Karpas-422 (cell line): ENCODE results near the gene STT3A. TPM values are rescaled to one million over a fixed set of nuclear protein-coding genes. Genes with fewer than 3 reads are reported as not detected.
"Not testable (repeated sequence)": the region's sequence is repeated elsewhere in the genome, so short reads cannot be mapped to it uniquely, and the experiment has no call there.

Experiments used
- DNase-seq: peaks from one replicate; pipeline ENCODE4 v3.0.0-alpha.2; 2015
- H2AFZ ChIP-seq: fragments of 200-600 bp; sonication (generic); 2 replicates; pipeline ENCODE4 v1.6.1; 2014; ENCODE audit warnings: antibody characterized with exemption, low read length, mixed read lengths
- H3K27ac ChIP-seq: fragments of 200-600 bp; sonication (generic); 2 replicates; pipeline ENCODE4 v1.5.1; 2014; ENCODE audit warnings: mild to moderate bottlenecking, low read length, moderate library complexity
- H3K27me3 ChIP-seq: fragments of 200-600 bp; sonication (generic); 2 replicates; pipeline ENCODE4 v1.6.1; 2014; ENCODE audit warnings: low read length, mixed read lengths
- H3K36me3 ChIP-seq: fragments of 200-600 bp; sonication (generic); 2 replicates; pipeline ENCODE4 v1.6.1; 2014; ENCODE audit warnings: low read length, mixed read lengths; ENCODE audit not compliant: insufficient read depth
- H3K4me1 ChIP-seq: fragments of 200-600 bp; sonication (generic); 2 replicates; pipeline ENCODE4 v1.6.1; 2014; ENCODE audit warnings: mild to moderate bottlenecking, low read length, mixed read lengths
- H3K4me2 ChIP-seq: fragments of 200-600 bp; sonication (generic); 2 replicates; pipeline ENCODE4 v1.6.1; 2014; ENCODE audit warnings: low read length, low read depth, mild to moderate bottlenecking; ENCODE audit not compliant: poor library complexity, severe bottlenecking
- H3K4me3 ChIP-seq: fragments of 200-600 bp; sonication (generic); 2 replicates; pipeline ENCODE4 v1.5.1; 2014; ENCODE audit warnings: mild to moderate bottlenecking, antibody characterized with exemption, low read length, mixed read lengths
- H3K79me2 ChIP-seq: fragments of 200-600 bp; sonication (generic); 2 replicates; pipeline ENCODE4 v1.6.1; 2014; ENCODE audit warnings: mild to moderate bottlenecking, low read length, mixed read lengths
- H3K9ac ChIP-seq: fragments of 200-600 bp; sonication (generic); 2 replicates; pipeline ENCODE4 v1.6.0; 2014; ENCODE audit warnings: low read length
- H3K9me2 ChIP-seq: fragments of 200-600 bp; sonication (generic), shearing (Covaris generic); replicated peaks from 2 replicates; pipeline ENCODE4 v1.6.0; 2014; ENCODE audit warnings: mild to moderate bottlenecking, low read length, moderate library complexity; ENCODE audit not compliant: insufficient read depth
- H3K9me3 ChIP-seq: fragments of 300-700, 200-600 bp; sonication (generic); 2 replicates; pipeline ENCODE4 v1.6.1; 2014; ENCODE audit warnings: low read length, mixed read lengths
- H4K20me1 ChIP-seq: fragments of 200-600 bp; sonication (generic); 2 replicates; pipeline ENCODE4 v1.6.1; 2014; ENCODE audit warnings: mild to moderate bottlenecking, antibody characterized with exemption, low read length, low read depth; ENCODE audit not compliant: insufficient read depth
- total RNA-seq: library from RNA; depleted of rRNA; stranded (reverse); fragments of >200 nt; shearing (Covaris generic); gene quantifications from 2 replicates; pipeline ENCODE4 v1.2.3, GENCODE V29; 2014; ENCODE audit warnings: low replicate concordance

Gene STT3A
- total RNA-seq, 1 experiment from 2014 or later, result 76.2 TPM

DNA sequence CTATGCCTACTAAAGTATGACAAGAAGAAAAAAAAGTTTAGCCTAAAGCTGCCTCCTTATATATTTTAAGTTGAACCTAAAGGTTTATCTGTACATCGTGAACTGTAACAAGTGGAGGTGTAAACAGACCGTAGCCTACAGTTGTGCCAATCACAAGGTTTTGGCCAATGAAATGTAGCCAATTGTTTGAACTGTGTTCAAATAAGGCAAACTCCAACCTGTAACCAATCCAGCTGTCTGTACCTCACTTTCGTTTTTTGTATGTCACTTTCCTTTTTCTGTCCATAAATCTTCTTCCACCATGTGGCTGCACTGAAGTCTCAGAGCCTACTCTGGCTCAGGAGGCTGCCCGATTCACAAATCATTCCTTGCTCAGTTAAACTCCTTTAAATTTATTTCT is 30.2 kb upstream of the STT3A start:
- no peak overlapping the region for H3K4me3 ChIP-seq
- H4K20me1 ChIP-seq, result no peaks in the 10 kb centered on the region
- no peaks in the 10 kb centered on the region for H3K27me3 ChIP-seq
- DNase-seq, result no peak
- no peaks in the 10 kb centered on the region for H3K9me2 ChIP-seq
- no peaks in the 10 kb centered on the region for H3K9me3 ChIP-seq
- no peak overlapping the region for H3K9ac ChIP-seq
- no peak overlapping the region for H2AFZ ChIP-seq
- no peak overlapping the region for H3K4me2 ChIP-seq
- H3K4me1 ChIP-seq, result no peaks in the 10 kb centered on the region
- no peaks in the 10 kb centered on the region for H3K36me3 ChIP-seq
- H3K79me2 ChIP-seq, result no peaks in the 10 kb centered on the region
- no peak overlapping the region for H3K27ac ChIP-seq

DNA sequence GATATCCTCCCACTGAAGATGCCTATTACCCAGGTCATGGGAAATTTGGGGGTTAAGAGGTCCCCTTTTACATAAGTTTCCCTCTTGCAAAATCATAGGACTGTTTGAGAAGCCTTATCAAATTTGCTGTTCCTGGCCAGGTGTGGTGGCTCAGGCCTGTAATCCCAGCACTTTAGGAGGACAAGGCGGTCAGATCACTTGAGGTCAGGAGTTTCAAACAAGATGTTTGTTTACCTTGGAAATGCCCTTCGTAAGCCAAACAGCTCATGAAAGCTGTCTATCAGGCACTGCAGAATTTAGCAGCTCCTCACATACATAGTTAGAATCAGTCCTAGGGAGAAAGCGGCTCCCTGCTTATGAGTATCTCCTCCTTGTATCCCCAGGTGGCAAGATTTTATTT is 28.3 kb upstream of the STT3A start:
- no peaks in the 10 kb centered on the region for H3K9me3 ChIP-seq
- no peak overlapping the region for H3K27ac ChIP-seq
- H3K36me3 ChIP-seq, result no peaks in the 10 kb centered on the region
- H3K79me2 ChIP-seq, result peaks cover under 1% of the 10 kb centered on the region; the same call in 1 of the 2 replicates
- no peak overlapping the region for H3K4me2 ChIP-seq
- no peak for DNase-seq
- no peaks in the 10 kb centered on the region for H3K4me1 ChIP-seq
- H3K4me3 ChIP-seq, result no peak overlapping the region
- H3K9me2 ChIP-seq, result no peaks in the 10 kb centered on the region
- no peak overlapping the region for H3K9ac ChIP-seq
- H3K27me3 ChIP-seq, result no peaks in the 10 kb centered on the region
- no peaks in the 10 kb centered on the region for H4K20me1 ChIP-seq
- H2AFZ ChIP-seq, result no peak overlapping the region

DNA sequence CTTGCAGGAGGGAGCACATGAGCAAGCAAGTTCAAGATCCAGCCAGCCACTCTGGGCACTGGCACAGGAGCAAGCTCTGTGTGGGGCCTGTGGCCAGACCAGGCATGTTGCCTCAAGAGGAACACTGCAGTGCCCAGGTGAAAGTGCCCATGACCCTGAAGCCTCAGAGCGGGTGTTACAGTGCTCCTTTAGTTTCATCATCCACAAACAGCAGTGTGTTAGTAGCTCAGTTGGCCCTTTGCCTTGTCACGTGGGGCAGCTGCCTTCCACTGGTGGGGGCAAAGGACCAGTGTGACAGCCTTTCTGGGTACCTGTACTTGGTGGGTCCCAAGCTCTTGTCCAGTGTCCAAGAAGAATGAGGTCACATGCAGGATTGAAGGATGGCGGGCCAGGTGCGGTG is 26.4 kb upstream of the STT3A start:
- Histone ChIP-seq H2AFZ (no peak overlapping the region), H3K27me3 (no peaks in the 10 kb centered on the region), H3K9me3 (no peaks in the 10 kb centered on the region), H3K9me2 (no peaks in the 10 kb centered on the region), H3K36me3 (no peaks in the 10 kb centered on the region), H3K9ac (no peak overlapping the region), H3K4me1 (peaks cover 13% of the 10 kb centered on the region), H3K79me2 (peaks cover 19% of the 10 kb centered on the region), H3K4me3 (no peak overlapping the region), H4K20me1 (no peaks in the 10 kb centered on the region), H3K27ac (no peak overlapping the region), H3K4me2 (no peak overlapping the region)
- DNase-seq, result no peak

DNA sequence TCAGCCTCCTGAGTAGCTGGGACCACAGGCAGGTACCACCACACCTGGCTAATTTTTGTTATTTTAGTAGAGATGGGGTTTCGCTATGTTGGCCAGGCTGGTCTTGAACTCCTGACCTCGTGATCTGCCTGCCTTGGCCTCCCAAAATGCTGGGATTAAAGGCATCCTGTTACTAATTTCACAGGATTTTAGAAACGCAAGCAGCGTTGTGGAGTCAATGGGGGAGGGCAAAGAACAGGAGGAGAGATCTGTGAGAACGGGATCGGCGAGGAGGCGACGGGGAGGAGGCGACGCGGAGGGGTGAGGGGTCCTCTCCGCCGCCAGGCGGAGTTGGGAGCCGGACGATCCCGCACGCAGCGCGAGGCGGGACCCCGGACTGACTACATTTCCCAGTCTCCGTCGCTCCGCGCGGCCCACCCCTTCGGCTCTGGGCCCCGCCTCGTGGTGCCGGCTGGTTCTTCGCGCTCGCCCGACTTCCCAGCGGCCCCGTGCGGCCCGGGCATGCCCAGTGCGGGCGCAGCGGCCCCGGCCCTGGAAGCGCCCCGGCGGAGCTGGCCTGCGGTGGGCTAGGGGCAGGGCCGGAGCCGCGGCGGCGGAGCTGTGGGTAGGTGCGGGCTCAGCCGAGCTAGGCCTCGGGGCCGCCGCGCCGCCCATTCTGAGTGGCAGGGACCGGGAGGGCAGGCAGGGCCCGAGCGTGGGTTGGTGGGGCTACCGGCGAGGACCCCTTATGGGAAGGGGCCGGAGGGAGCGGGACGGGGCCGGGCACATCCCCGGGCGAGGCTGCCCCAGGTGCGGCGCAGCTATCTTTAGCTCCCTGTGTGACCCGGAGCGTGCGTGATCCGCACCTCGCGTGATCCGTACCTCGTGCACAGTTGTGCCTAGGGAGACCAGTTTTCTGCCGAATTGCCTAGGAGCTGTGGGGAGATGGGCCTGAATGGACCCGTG is 23.4 kb upstream of the STT3A start, which contains the start of gene EI24:
Gene EI24, plus strand, starts transcription at position 508 of the 945 bp plus-strand sequence. CDS start 3,051 bp downstream, outside the sequence.
- peak within 1 kb of the TSS; percentile 75 for H3K4me2 ChIP-seq
- H3K4me1 ChIP-seq, result peaks cover 13% of the 10 kb centered on the region
- no peaks in the 10 kb centered on the region for H3K27me3 ChIP-seq
- no peaks in the 10 kb centered on the region for H3K9me2 ChIP-seq
- H3K9me3 ChIP-seq, result no peaks in the 10 kb centered on the region
- H3K4me3 ChIP-seq, result peak within 1 kb of the TSS; percentile 75
- DNase-seq, result peak; percentile 92
- H3K27ac ChIP-seq, result peak within 1 kb of the TSS; percentile 14; the same call in 1 of the 2 replicates
- H4K20me1 ChIP-seq, result no peaks in the 10 kb centered on the region
- H3K79me2 ChIP-seq, result peaks cover 25% of the 10 kb centered on the region
- H3K9ac ChIP-seq, result peak within 1 kb of the TSS; percentile 87
- peaks cover 4% of the 10 kb centered on the region; the same call in 1 of the 2 replicates for H3K36me3 ChIP-seq
- peak within 1 kb of the TSS; percentile 71; the same call in 1 of the 2 replicates for H2AFZ ChIP-seq

DNA sequence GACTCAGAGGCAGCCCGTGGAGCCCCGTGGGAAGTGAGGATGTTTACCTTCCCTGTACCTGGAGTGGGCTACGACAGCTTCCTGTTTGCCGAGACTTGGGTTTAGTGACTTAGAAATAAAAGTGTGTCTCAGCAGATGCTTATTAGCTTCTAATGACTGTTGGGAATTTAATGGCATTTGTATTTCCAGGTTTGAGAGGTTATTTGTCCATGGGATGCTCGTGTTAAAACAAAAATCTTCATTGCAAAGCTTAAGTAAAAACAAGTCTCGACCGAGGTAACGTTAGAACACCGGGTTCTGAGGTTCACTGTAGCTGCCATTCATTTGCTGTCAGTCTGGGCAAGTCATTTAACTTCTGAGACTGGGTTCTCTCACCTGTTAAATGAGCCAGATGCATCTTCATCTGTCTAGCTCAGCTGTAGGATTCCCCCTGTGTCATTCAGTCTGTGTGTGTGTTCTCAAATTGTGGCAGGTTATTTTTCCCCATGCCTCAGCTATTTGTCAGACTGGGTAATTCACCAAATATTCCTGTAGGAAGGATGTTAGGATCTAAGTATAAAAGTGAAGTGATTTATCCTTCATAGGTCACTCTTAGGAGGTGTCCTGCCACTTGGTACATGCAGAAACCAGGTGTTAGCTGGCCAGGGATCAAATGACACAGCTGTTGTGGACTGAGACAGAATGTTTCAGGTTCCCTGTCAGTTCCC is 22.6 kb upstream of the STT3A start:
- no peaks in the 10 kb centered on the region for H3K9me3 ChIP-seq
- H3K9ac ChIP-seq, result peak overlapping the region; percentile 87
- H3K4me3 ChIP-seq, result peak overlapping the region; percentile 75
- no peak overlapping the region for H2AFZ ChIP-seq
- no peaks in the 10 kb centered on the region for H3K9me2 ChIP-seq
- no peaks in the 10 kb centered on the region for H4K20me1 ChIP-seq
- peak overlapping the region; percentile 75 for H3K4me2 ChIP-seq
- H3K27ac ChIP-seq, result 0 out of 2 replicates have a peak overlapping the region, but pooled peaks have one; percentile 14
- H3K27me3 ChIP-seq, result no peaks in the 10 kb centered on the region
- H3K79me2 ChIP-seq, result peaks cover 25% of the 10 kb centered on the region
- peaks cover 13% of the 10 kb centered on the region for H3K4me1 ChIP-seq
- DNase-seq, result peak; percentile 49
- peaks cover 7% of the 10 kb centered on the region; the same call in 1 of the 2 replicates for H3K36me3 ChIP-seq

DNA sequence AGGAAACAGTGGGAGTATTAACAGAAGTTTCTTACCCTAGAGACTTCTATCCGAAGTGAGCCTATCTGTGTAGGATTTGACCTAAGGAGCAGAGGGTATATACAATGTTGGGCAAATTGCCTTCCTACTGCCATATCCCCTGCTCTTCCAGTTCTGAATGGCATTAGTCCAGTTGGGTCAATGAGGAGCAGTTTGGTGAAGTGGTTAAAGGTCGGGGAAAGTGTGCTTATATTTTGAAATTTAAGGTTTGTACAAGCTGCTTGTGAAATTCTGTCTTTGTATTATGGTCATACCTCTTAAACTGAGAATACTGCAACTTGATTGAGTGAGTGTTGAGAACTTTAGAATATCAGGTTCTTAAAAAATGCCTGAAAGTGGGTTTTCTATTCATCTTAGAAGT is 21.7 kb upstream of the STT3A start:
- peak overlapping the region; percentile 75; the same call in 1 of the 2 replicates for H3K4me3 ChIP-seq
- H3K9me2 ChIP-seq, result no peaks in the 10 kb centered on the region
- no peak for DNase-seq
- peaks cover 13% of the 10 kb centered on the region for H3K4me1 ChIP-seq
- H3K36me3 ChIP-seq, result peaks cover 7% of the 10 kb centered on the region; the same call in 1 of the 2 replicates
- no peak overlapping the region; the same call in 1 of the 2 replicates for H3K9ac ChIP-seq
- H3K27ac ChIP-seq, result no peak overlapping the region
- H3K9me3 ChIP-seq, result no peaks in the 10 kb centered on the region
- no peaks in the 10 kb centered on the region for H3K27me3 ChIP-seq
- no peaks in the 10 kb centered on the region for H4K20me1 ChIP-seq
- H2AFZ ChIP-seq, result no peak overlapping the region
- H3K4me2 ChIP-seq, result peak overlapping the region; percentile 75
- peaks cover 25% of the 10 kb centered on the region for H3K79me2 ChIP-seq

DNA sequence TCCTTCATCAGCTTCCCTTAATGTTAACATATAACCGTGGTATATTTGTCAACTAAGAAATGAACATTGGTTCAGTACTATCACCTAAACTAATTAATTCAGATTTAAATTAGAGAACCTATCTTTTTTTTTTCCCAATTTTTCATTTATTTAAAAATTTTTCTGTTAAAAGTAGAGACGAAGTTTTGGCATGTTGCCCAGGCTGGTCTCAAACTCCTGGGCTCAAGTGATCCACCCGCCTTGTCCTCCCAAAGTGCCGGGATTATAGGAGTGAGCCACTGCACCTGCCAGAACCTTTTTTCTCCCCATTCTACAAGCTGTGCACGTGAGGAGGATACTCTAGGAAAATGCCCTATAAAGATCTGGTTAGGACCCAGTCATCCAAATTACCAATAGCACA is 19.7 kb upstream of the STT3A start:
- DNase-seq, result no peak
- Histone ChIP-seq H3K4me3 (no peak overlapping the region), H2AFZ (no peak overlapping the region), H3K9me3 (no peaks in the 10 kb centered on the region), H3K9ac (no peak overlapping the region), H3K27ac (no peak overlapping the region), H3K36me3 (peaks cover 10% of the 10 kb centered on the region; the same call in 1 of the 2 replicates), H4K20me1 (no peaks in the 10 kb centered on the region), H3K27me3 (no peaks in the 10 kb centered on the region), H3K4me1 (peaks cover 13% of the 10 kb centered on the region), H3K79me2 (peaks cover 25% of the 10 kb centered on the region), H3K4me2 (no peak overlapping the region), H3K9me2 (no peaks in the 10 kb centered on the region)

DNA sequence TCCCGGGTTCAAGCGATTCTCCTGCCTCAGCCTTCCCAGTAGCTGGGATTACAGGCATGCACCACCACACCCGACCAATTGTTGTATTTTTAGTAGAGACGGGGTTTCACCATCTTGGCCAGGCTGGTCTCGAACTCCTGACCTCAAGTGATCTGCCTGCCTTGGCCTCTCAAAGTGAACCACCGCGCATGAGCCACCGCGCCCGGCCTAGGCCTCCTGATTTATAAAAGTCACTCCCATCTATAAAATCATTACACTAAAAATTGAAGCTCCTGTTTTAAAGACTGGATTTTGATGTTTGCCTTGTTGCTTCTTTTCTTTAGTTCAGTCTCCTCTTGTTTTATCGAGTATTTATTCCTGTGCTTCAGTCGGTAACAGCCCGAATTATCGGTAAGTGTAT is 15.5 kb upstream of the STT3A start:
- DNase-seq, H3K4me3 ChIP-seq, H3K79me2 ChIP-seq, H3K9ac ChIP-seq, H2AFZ ChIP-seq, H3K9me3 ChIP-seq, H3K36me3 ChIP-seq, H3K4me1 ChIP-seq, H3K27me3 ChIP-seq, H4K20me1 ChIP-seq, H3K9me2 ChIP-seq, H3K27ac ChIP-seq, H3K4me2 ChIP-seq: not testable (repeated sequence)
